Measurements from ENCODE around the gene WHRN.

- TF ChIP-seq CTCF (conservative IDR thresholded peaks at IDR 0.05; ENCODE audit: low read depth in 2 of 2) (no peak), ZNF114 (CRISPR knock-in tag; IDR thresholded peaks at IDR 0.05) (no peak), CREB1 (CRISPR knock-in tag; IDR thresholded peaks at IDR 0.05; ENCODE audit: low read depth) (no peak), EZH2 (IDR thresholded peaks at IDR 0.05; ENCODE audit: low read depth, unreplicated experiment) (no peak)
- TF ChIP-seq, protein P1, sequence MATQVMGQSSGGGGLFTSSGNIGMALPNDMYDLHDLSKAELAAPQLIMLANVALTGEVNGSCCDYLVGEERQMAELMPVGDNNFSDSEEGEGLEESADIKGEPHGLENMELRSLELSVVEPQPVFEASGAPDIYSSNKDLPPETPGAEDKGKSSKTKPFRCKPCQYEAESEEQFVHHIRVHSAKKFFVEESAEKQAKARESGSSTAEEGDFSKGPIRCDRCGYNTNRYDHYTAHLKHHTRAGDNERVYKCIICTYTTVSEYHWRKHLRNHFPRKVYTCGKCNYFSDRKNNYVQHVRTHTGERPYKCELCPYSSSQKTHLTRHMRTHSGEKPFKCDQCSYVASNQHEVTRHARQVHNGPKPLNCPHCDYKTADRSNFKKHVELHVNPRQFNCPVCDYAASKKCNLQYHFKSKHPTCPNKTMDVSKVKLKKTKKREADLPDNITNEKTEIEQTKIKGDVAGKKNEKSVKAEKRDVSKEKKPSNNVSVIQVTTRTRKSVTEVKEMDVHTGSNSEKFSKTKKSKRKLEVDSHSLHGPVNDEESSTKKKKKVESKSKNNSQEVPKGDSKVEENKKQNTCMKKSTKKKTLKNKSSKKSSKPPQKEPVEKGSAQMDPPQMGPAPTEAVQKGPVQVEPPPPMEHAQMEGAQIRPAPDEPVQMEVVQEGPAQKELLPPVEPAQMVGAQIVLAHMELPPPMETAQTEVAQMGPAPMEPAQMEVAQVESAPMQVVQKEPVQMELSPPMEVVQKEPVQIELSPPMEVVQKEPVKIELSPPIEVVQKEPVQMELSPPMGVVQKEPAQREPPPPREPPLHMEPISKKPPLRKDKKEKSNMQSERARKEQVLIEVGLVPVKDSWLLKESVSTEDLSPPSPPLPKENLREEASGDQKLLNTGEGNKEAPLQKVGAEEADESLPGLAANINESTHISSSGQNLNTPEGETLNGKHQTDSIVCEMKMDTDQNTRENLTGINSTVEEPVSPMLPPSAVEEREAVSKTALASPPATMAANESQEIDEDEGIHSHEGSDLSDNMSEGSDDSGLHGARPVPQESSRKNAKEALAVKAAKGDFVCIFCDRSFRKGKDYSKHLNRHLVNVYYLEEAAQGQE (IDR thresholded peaks at IDR 0.05; ENCODE audit: unreplicated experiment) = no peak
- TF ChIP-seq, protein P2, sequence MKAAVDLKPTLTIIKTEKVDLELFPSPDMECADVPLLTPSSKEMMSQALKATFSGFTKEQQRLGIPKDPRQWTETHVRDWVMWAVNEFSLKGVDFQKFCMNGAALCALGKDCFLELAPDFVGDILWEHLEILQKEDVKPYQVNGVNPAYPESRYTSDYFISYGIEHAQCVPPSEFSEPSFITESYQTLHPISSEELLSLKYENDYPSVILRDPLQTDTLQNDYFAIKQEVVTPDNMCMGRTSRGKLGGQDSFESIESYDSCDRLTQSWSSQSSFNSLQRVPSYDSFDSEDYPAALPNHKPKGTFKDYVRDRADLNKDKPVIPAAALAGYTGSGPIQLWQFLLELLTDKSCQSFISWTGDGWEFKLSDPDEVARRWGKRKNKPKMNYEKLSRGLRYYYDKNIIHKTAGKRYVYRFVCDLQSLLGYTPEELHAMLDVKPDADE (IDR thresholded peaks at IDR 0.05) = no peak
These were observed 20.2 kb upstream of the WHRN start for GRCh38 chr9:114525513-114525912.

All from GM23338 (cell line).